Renal pelvis (tissue), 4 donors: ENCODE measurements around the gene ZFP28. TPM values are rescaled to one million over a fixed set of nuclear protein-coding genes. Genes with fewer than 3 reads are reported as not detected.
A peak's percentile ranks its signal among the peaks of the same experiment; 100 is the strongest.

Experiments
- DNase-seq: peaks from one replicate; pipeline ENCODE4 v3.0.0-alpha.2; 2013
- polyA plus RNA-seq, 3 donors: library from polyadenylated mRNA; unstranded; fragments of 120-200 nt; gene quantifications; one replicate each; pipeline ENCODE4 v1.2.1, GENCODE V29; 2013; ENCODE audit not compliant: insufficient read length in 3 of 3

ZFP28 gene
- polyA plus RNA-seq, 3 donors: 12.1 to 16.9 (median 16.8) TPM

GRCh38 chr19:56577719-56578602, 39.2 kb downstream of the ZFP28 start:
- no peak for DNase-seq

DNA sequence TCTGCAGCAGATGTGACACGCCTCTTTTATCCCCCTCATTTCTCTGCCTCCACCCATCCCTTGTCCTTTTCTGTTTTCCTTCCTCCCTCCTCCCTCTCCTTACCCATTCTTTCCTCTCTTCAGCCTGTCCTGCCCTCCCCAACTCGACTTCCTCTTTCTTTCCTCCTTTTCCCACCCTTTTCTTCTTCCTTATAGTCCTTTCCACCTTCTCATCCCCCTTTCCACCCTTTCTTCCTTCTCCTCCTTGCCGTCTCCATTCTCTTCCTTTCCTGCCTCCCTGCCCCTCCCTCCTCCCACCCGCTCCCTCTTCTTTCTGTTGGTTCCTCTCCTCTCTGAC, 55.7 kb downstream of the ZFP28 start:
- no peak for DNase-seq

DNA sequence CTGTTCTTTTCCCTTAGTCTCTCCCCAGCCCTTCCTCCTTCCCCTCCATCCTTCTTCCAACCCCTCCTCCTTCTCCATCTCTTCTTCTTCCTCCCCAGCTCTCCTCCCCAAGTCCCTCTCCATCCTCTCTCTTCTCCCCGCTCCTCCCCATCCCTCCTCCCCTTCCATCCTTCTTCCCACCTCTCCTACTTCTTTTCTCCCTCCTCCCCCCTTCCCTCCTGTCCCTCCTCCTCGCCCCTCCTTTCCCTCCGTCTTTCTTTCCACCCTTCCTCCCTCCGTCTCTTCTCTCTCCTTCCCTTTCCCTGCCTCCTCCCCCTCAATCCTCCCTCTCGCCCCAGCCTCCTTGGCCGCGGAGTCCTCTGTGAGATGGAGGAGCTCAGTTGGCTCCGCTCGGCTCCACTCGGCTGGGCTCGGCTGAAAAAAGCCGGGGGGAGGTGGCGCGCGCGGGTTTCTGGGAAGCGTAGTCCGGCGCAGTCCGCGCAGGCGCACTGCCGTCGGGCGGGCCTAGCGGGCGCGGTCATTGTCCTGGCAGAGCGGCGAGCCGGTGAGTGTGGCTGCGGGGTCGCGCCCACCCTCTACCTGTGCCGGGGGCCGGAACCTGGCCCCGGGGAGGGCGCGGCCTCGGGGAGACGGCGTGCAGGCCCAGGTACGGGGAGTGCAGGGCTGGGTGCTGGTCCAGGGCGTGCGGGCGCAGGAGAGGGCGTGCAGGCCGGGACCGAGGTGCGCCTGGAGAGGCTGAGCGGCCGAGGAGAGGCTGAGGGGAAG, 56.2 kb downstream of the ZFP28 start, which contains the start of gene ZNF71:
Gene ZNF71, plus strand, starts transcription at position 520 of the 765 bp plus-strand sequence. CDS start 6,257 bp downstream, outside the sequence.
- peak; percentile 89 for DNase-seq

GRCh38 chr19:56595548-56595899, 56.8 kb downstream of the ZFP28 start:
- DNase-seq: no peak

- DNase-seq: no peak
These were observed 57.9 kb downstream of the ZFP28 start for GRCh38 chr19:56596676-56597075.

DNA sequence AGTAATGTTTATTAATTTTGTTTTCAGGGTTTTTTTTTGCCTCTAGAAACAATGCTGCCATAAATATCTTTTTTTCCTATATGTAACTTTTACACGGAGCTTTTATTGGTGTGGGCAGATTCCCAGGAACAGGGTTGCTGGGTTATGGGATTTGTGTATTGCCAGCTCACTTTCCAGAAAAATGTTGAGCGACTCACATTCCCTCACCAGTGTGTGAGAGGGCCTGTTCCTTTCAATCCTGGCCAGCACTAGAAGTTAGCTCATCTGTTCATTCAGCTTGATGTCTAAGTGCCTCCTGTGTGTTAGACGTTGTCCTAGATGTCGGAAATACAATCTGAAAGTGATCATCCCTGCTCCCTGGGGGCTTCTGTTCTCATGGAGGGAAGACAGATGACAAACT, 58.9 kb downstream of the ZFP28 start:
- no peak for DNase-seq

DNA sequence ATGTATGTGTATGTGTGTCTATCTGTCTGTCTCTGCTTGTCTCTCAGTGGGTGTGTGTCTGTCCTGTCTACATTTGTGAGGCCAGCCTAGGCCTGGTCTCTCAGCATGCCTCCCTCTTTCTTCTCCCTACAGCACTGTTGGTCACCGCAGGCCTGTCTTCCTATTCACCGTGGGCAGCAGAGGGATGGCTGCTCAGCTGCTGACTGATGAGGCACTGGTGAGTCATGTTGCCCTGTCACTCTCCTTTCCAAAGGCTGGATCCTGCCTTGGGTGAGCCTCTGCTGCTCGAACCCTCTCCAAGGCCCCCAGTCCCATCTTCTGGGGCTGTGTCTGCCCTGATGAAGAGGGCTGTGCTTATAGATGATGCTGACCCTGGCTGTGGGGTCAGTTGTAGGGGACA, 62.6 kb downstream of the ZFP28 start:
- DNase-seq: no peak

DNA sequence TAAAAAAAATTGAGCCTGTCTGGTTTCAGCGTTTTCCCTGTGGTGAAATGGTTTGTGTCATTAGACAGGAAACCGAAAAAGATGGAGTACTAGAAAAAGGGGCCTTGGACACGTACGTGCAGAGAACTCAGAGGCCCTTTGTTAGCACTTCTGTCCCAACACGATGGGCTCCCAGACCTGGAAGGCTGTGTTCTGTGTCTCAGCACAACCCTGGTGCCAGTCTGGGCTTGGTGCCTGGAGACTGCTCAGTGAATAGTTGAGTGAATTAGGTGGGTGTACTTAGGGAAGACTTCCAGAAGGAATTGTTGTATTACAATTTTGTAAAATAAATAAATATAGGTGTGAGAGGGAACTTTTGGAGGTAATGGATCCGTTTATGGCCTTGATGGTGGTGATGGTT, 65.1 kb downstream of the ZFP28 start:
- no peak for DNase-seq

Other genes with a start within 250 kb of the ZFP28 start
- 10 to 100 TPM; 12.2 to 21.6 (median 20.3) TPM for gene ZSCAN5A, start 224.1 kb upstream of the ZFP28 start, polyA plus RNA-seq
- gene ZNF582, start 145.4 kb upstream of the ZFP28 start, polyA plus RNA-seq: 10 to 100 TPM in 2 of 3 donors, 1 to 10 TPM in 1; 9.2 to 16.5 (median 10.8) TPM
- 1 to 10 TPM; 8.6 to 9.6 (median 9.4) TPM for gene ZNF583, start 134.6 kb upstream of the ZFP28 start, polyA plus RNA-seq
- gene ZNF667, start 61.6 kb upstream of the ZFP28 start, polyA plus RNA-seq: 10 to 100 TPM; 13.6 to 23.0 (median 21.3) TPM
- gene ZNF471, start 31.1 kb upstream of the ZFP28 start, polyA plus RNA-seq: 10 to 100 TPM; 16.0 to 33.6 (median 32.3) TPM
- gene ZNF470, start 28.5 kb downstream of the ZFP28 start, polyA plus RNA-seq: 10 to 100 TPM in 1 of 3 donors, 1 to 10 TPM in 2; 8.0 to 10.6 (median 8.4) TPM
- 10 to 100 TPM in 2 of 3 donors, 1 to 10 TPM in 1; 8.4 to 11.4 (median 10.6) TPM for gene ZNF71, start 56.4 kb downstream of the ZFP28 start, polyA plus RNA-seq
- 1 to 10 TPM; 1.7 to 2.5 (median 2.1) TPM for gene SMIM17, start 104.2 kb downstream of the ZFP28 start, polyA plus RNA-seq
- 1 to 10 TPM; 4.3 to 5.3 (median 4.4) TPM for gene ZNF835, start 132.8 kb downstream of the ZFP28 start, polyA plus RNA-seq